H9 (cell line): ENCODE measurements around the gene HTRA3. TPM values are rescaled to one million over a fixed set of nuclear protein-coding genes. Genes with fewer than 3 reads are reported as not detected.

Source experiments
- DNase-seq: peaks from one replicate; pipeline ENCODE4 v3.0.0-alpha.2; 2017
- H2AFZ ChIP-seq: one replicate; pipeline ENCODE4 v1.6.1; 2013; ENCODE audit warnings: mild to moderate bottlenecking, low read length, control low read depth, moderate library complexity
- H2AK5ac ChIP-seq: 2 replicates; pipeline ENCODE4 v1.6.1; 2013; ENCODE audit warnings: low read length, control low read depth, mixed read lengths; ENCODE audit not compliant: insufficient read length
- H2BK120ac ChIP-seq: one replicate; pipeline ENCODE4 v1.6.1; 2013; ENCODE audit warnings: low read depth, mild to moderate bottlenecking, low read length, control low read depth, inconsistent platforms; ENCODE audit not compliant: poor library complexity, severe bottlenecking
- H2BK12ac ChIP-seq: 2 replicates; pipeline ENCODE4 v1.6.1; 2013; ENCODE audit warnings: low read length, control low read depth, mixed read lengths, low read depth; ENCODE audit not compliant: insufficient read length
- H2BK15ac ChIP-seq: 2 replicates; pipeline ENCODE4 v1.6.1; 2013; ENCODE audit warnings: low read depth, low read length, control low read depth
- H2BK20ac ChIP-seq: one replicate; pipeline ENCODE4 v1.6.1; 2013; ENCODE audit warnings: low read depth, mild to moderate bottlenecking, low read length, control low read depth, inconsistent platforms; ENCODE audit not compliant: poor library complexity, severe bottlenecking
- H2BK5ac ChIP-seq: 2 replicates; pipeline ENCODE4 v1.6.1; 2013; ENCODE audit warnings: low read length, control low read depth, mixed read lengths; ENCODE audit not compliant: insufficient read length
- H3K14ac ChIP-seq: 2 replicates; pipeline ENCODE4 v1.6.1; 2013; ENCODE audit warnings: low read length, control low read depth; ENCODE audit not compliant: insufficient read depth
- H3K18ac ChIP-seq: 2 replicates; pipeline ENCODE4 v1.6.1; 2013; ENCODE audit warnings: low read depth, mild to moderate bottlenecking, mixed read lengths, low read length, control low read depth; ENCODE audit not compliant: insufficient read length
- H3K23ac ChIP-seq: 2 replicates; pipeline ENCODE4 v1.6.1; 2013; ENCODE audit warnings: low read length, control low read depth, mixed read lengths, low read depth; ENCODE audit not compliant: insufficient read length
- H3K23me2 ChIP-seq: 2 replicates; pipeline ENCODE4 v1.6.1; 2013; ENCODE audit warnings: low read depth, mild to moderate bottlenecking, mixed read lengths, low read length, control low read depth; ENCODE audit not compliant: insufficient read length, poor library complexity, severe bottlenecking
- H3K27ac ChIP-seq: 2 replicates; pipeline ENCODE4 v1.5.1; 2013; ENCODE audit warnings: low read length, control low read depth, mixed read lengths, low read depth; ENCODE audit not compliant: insufficient read length
- H3K27me3 ChIP-seq: 2 replicates; pipeline ENCODE4 v1.6.1; 2013; ENCODE audit warnings: low read length, control low read depth, inconsistent platforms; ENCODE audit not compliant: insufficient read depth
- H3K4ac ChIP-seq: 2 replicates; pipeline ENCODE4 v1.6.1; 2013; ENCODE audit warnings: low read depth, mild to moderate bottlenecking, control low read depth, inconsistent platforms, low read length, moderate library complexity
- H3K4me1 ChIP-seq: 2 replicates; pipeline ENCODE4 v1.6.1; 2013; ENCODE audit warnings: low read length, control low read depth, inconsistent platforms; ENCODE audit not compliant: insufficient read depth
- H3K4me2 ChIP-seq: 2 replicates; pipeline ENCODE4 v1.6.1; 2013; ENCODE audit warnings: low read length, control low read depth, mixed read lengths; ENCODE audit not compliant: insufficient read length, insufficient read depth
- H3K56ac ChIP-seq: 2 replicates; pipeline ENCODE4 v1.6.1; 2013; ENCODE audit warnings: low read depth, mild to moderate bottlenecking, mixed read lengths, low read length, control low read depth; ENCODE audit not compliant: insufficient read length
- H3K79me1 ChIP-seq: 2 replicates; pipeline ENCODE4 v1.6.1; 2013; ENCODE audit warnings: low read depth, mild to moderate bottlenecking, moderate library complexity, low read length, control low read depth, inconsistent platforms; ENCODE audit not compliant: insufficient read depth, poor library complexity, severe bottlenecking
- H3K79me2 ChIP-seq: 2 replicates; pipeline ENCODE4 v1.6.1; 2013; ENCODE audit warnings: low read length, control low read depth, inconsistent platforms; ENCODE audit not compliant: insufficient read depth
- H3K9ac ChIP-seq: 2 replicates; pipeline ENCODE4 v1.6.1; 2013; ENCODE audit warnings: low read length, control low read depth, mixed read lengths; ENCODE audit not compliant: insufficient read length; ENCODE audit errors: extremely low read depth
- H3K9me3 ChIP-seq: one replicate; pipeline ENCODE4 v1.6.1; 2013; ENCODE audit warnings: low read depth, low read length, inconsistent platforms; ENCODE audit not compliant: control insufficient read depth
- H3T11ph ChIP-seq: one replicate; pipeline ENCODE4 v1.6.1; 2013; ENCODE audit warnings: mild to moderate bottlenecking, low read length, control low read depth, inconsistent platforms
- H4K20me1 ChIP-seq: one replicate; pipeline ENCODE4 v1.6.1; 2013; ENCODE audit not compliant: control insufficient read depth, insufficient read length, insufficient read depth
- H4K5ac ChIP-seq: 2 replicates; pipeline ENCODE4 v1.6.1; 2013; ENCODE audit warnings: low read depth, mild to moderate bottlenecking, mixed read lengths, low read length, control low read depth; ENCODE audit not compliant: insufficient read length
- H4K8ac ChIP-seq: replicated peaks from 2 replicates; pipeline ENCODE4 v1.6.1; 2013; ENCODE audit warnings: low read length, control low read depth, mixed read lengths, low read depth; ENCODE audit not compliant: insufficient read length
- H4K91ac ChIP-seq: 2 replicates; pipeline ENCODE4 v1.6.1; 2013; ENCODE audit warnings: low read depth, mild to moderate bottlenecking, moderate library complexity, mixed read lengths, low read length, control low read depth; ENCODE audit not compliant: insufficient read length
- H3K27ac Mint-ChIP-seq, 3 experiments: 2 replicates in 2 of 3; 3 replicates in 1 of 3; pipeline ENCODE4 v1.8.0; 2020 to 2021; ENCODE audit warnings: mixed read lengths in 3 of 3, mild to moderate bottlenecking in 1 of 3, moderate library complexity in 1 of 3
- H3K27me3 Mint-ChIP-seq: 2 replicates; pipeline ENCODE4 v1.8.0; 2021; ENCODE audit warnings: low read depth, mild to moderate bottlenecking, moderate library complexity, mixed read lengths
- H3K36me3 Mint-ChIP-seq, 3 experiments: 2 replicates in 2 of 3; 3 replicates in 1 of 3; pipeline ENCODE4 v1.8.0; 2020 to 2021; ENCODE audit warnings: low read depth in 3 of 3, mixed read lengths in 3 of 3; ENCODE audit not compliant: insufficient read depth in 1 of 3
- H3K4me1 Mint-ChIP-seq, 2 experiments: 2 replicates each; pipeline ENCODE4 v1.8.0; 2020; ENCODE audit warnings: mixed read lengths in 2 of 2
- H3K4me3 Mint-ChIP-seq, 2 experiments: 2 replicates in 1 of 2; 3 replicates in 1 of 2; pipeline ENCODE4 v1.8.0; 2020 to 2021; ENCODE audit warnings: mild to moderate bottlenecking in 2 of 2, mixed read lengths in 2 of 2, moderate library complexity in 1 of 2
- H3K9me3 Mint-ChIP-seq, 2 experiments: 2 replicates in 1 of 2; 3 replicates in 1 of 2; pipeline ENCODE4 v1.8.0; 2020; ENCODE audit warnings: mild to moderate bottlenecking in 2 of 2, mixed read lengths in 2 of 2, moderate library complexity in 1 of 2
- WGBS: extraction: QIAGEN DNeasy Blood & Tissue Kit; methylation state at CpG from one replicate; pipeline ENCODE4 v1.1.7; 2013; ENCODE audit warnings: missing lambda C conversion rate, low lambda C conversion rate, mixed read lengths; ENCODE audit not compliant: insufficient read length; ENCODE audit errors: extremely low coverage; 5-methylcytosine and 5-hydroxymethylcytosine counted together
- total RNA-seq: library from RNA; stranded (reverse); gene quantifications from 2 replicates; pipeline ENCODE4 v1.2.1, GENCODE V29; 2021
- TF ChIP-seq, protein P1 (sequence below): fragments of 200-600 bp; sonication (generic); conservative IDR thresholded peaks from 3 replicates; pipeline ENCODE4 v1.8.0; 2021; ENCODE audit warnings: antibody characterized with exemption, mild to moderate bottlenecking

The HTRA3 gene
- total RNA-seq, 1 experiment from 2014 or later, result 3.0 TPM

DNA sequence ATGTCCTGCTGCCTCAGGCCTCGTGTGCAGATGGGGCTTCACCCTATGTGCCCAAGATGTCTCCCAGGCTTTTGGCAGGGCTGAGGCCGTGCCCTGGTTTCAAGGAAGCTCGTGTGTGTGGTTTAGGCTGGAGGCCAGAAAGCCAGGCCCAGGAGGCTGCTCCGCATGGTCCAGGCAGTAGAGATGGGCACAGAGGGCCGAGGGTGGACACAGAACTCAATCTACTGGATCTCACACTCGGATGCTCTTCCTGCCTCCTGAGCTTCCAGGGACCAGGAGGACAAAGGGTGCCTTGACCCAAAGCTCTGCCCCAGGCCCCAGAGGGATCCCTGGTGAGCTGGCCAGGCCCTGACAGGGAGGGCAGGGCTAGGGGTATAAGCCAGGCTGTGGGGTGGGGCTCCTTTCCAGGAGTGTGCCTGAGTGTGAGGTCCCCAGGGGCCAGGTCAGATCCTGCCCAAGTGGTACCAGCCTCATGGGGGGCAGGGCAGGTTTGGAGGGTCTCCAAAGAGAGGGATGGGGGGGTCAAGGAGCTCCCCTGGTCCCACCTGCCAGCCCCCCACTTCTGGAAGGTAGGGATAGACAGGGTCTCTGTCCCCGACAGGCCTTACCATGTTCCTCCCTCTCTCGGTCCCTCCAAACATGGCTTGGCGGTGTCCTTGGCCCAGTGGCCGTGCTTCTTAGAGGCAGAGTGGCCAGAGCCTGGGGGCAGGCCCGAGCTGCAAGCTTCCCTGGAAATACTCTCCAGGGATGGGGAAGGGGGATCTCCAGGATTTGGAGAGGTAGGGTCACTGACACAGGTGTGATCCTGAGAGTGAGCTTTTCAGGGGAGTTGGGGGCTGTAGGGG is 23.8 kb downstream of the HTRA3 start:
- no peaks in the 10 kb centered on the region for H3K79me2 ChIP-seq
- no peak overlapping the region for H3T11ph ChIP-seq
- no peak overlapping the region for H2AK5ac ChIP-seq
- no peak overlapping the region for H3K23ac ChIP-seq
- no peaks in the 10 kb centered on the region; the same call in none of the 2 replicates for H3K27me3 Mint-ChIP-seq
- H3K4me2 ChIP-seq, result no peak overlapping the region
- H2BK120ac ChIP-seq, result no peak overlapping the region
- H3K9me3 ChIP-seq, result no peaks in the 10 kb centered on the region
- H4K91ac ChIP-seq, result no peak overlapping the region
- no peaks in the 10 kb centered on the region for H3K23me2 ChIP-seq
- no peaks in the 10 kb centered on the region for H3K4me1 Mint-ChIP-seq
- no peaks in the 10 kb centered on the region for H4K20me1 ChIP-seq
- no peak overlapping the region for H3K4ac ChIP-seq
- no peak overlapping the region for H3K27ac ChIP-seq
- H2BK12ac ChIP-seq, result no peak overlapping the region
- H4K5ac ChIP-seq, result no peak overlapping the region
- H4K8ac ChIP-seq, result no peak overlapping the region
- no peak for DNase-seq
- H3K4me1 ChIP-seq, result no peaks in the 10 kb centered on the region
- H3K18ac ChIP-seq, result no peak overlapping the region
- H3K79me1 ChIP-seq, result no peaks in the 10 kb centered on the region
- TF ChIP-seq, protein P1, sequence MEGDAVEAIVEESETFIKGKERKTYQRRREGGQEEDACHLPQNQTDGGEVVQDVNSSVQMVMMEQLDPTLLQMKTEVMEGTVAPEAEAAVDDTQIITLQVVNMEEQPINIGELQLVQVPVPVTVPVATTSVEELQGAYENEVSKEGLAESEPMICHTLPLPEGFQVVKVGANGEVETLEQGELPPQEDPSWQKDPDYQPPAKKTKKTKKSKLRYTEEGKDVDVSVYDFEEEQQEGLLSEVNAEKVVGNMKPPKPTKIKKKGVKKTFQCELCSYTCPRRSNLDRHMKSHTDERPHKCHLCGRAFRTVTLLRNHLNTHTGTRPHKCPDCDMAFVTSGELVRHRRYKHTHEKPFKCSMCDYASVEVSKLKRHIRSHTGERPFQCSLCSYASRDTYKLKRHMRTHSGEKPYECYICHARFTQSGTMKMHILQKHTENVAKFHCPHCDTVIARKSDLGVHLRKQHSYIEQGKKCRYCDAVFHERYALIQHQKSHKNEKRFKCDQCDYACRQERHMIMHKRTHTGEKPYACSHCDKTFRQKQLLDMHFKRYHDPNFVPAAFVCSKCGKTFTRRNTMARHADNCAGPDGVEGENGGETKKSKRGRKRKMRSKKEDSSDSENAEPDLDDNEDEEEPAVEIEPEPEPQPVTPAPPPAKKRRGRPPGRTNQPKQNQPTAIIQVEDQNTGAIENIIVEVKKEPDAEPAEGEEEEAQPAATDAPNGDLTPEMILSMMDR, result no peak
- H3K36me3 Mint-ChIP-seq, result peaks cover 4 to 7% (median 4%) of the 10 kb centered on the region in 3 experiments; a peak in 5 of 7 replicates
- H2BK15ac ChIP-seq, result no peak overlapping the region
- no CpG with 5 or more reads among the region's 11 CpGs for WGBS
- no peak overlapping the region for H3K4me3 Mint-ChIP-seq
- no peak overlapping the region for H2BK20ac ChIP-seq
- peaks cover 5 to 6% of the 10 kb centered on the region in 2 experiments; a peak in 3 of 5 replicates for H3K9me3 Mint-ChIP-seq
- H3K56ac ChIP-seq, result no peak overlapping the region
- no peak overlapping the region for H2BK5ac ChIP-seq
- H3K27me3 ChIP-seq, result no peaks in the 10 kb centered on the region
- no peak overlapping the region for H2AFZ ChIP-seq
- H3K14ac ChIP-seq, result no peak overlapping the region; the same call in 1 of the 2 replicates
- H3K9ac ChIP-seq, result no peak overlapping the region
- H3K27ac Mint-ChIP-seq, result no peak overlapping the region
